Keratinocyte (primary cell): Measurements from ENCODE around the gene MSH2. TPM values are rescaled to one million over a fixed set of nuclear protein-coding genes. Genes with fewer than 3 reads are reported as not detected.

ENCODE experiments used
- DNase-seq: peaks from one replicate; pipeline ENCODE4 v3.0.0-alpha.2; 2011; ENCODE audit warnings: low read depth, missing footprints, low spot score
- FAIRE-seq: peaks from 2 replicates; lab custom pipeline; 2011; peaks lifted over from hg19 to GRCh38; lab: Jason Lieb, UNC
- H2AFZ ChIP-seq: 2 replicates; pipeline ENCODE4 v1.6.0; 2012; ENCODE audit warnings: low read length, control low read depth, inconsistent platforms; ENCODE audit not compliant: control insufficient read depth
- H3K27ac ChIP-seq: 2 replicates; pipeline ENCODE4 v1.5.1; 2011; ENCODE audit warnings: low read length; ENCODE audit not compliant: control insufficient read depth, insufficient read depth
- H3K27me3 ChIP-seq: 3 replicates; pipeline ENCODE4 v1.6.0; 2011; ENCODE audit warnings: low read length; ENCODE audit not compliant: control insufficient read depth, insufficient read depth; ENCODE audit errors: extremely low read depth
- H3K36me3 ChIP-seq, 2 experiments: 2 replicates in 1 of 2; 3 replicates in 1 of 2; pipeline ENCODE4 v1.5.1; 2011; ENCODE audit warnings: low read length in 2 of 2, mild to moderate bottlenecking in 1 of 2; ENCODE audit not compliant: control insufficient read depth in 2 of 2, insufficient read depth in 2 of 2; ENCODE audit errors: extremely low read depth in 1 of 2
- H3K4me1 ChIP-seq: 3 replicates; pipeline ENCODE4 v1.5.1; 2011; ENCODE audit warnings: low read length; ENCODE audit not compliant: control insufficient read depth, insufficient read depth; ENCODE audit errors: extremely low read depth
- H3K4me2 ChIP-seq: 3 replicates; pipeline ENCODE4 v1.6.0; 2011; ENCODE audit warnings: low read depth, low read length; ENCODE audit not compliant: control insufficient read depth, insufficient read depth; ENCODE audit errors: extremely low read depth
- H3K4me3 ChIP-seq, 3 experiments: fragments of 200-600 bp in 1 of 3; sonication (generic) in 1 of 3; 2 replicates in 2 of 3; 3 replicates in 1 of 3; pipeline ENCODE4 v1.5.1; 2011 to 2016; ENCODE audit warnings: low read length in 3 of 3, mild to moderate bottlenecking in 3 of 3, control low read depth in 2 of 3, inconsistent platforms in 1 of 3, low read depth in 1 of 3, mixed read lengths in 1 of 3, mixed run types in 1 of 3, moderate library complexity in 1 of 3; ENCODE audit not compliant: control insufficient read depth in 2 of 3, insufficient read depth in 2 of 3; ENCODE audit errors: extremely low read depth in 1 of 3
- H3K79me2 ChIP-seq: 2 replicates; pipeline ENCODE4 v1.6.0; 2012; ENCODE audit warnings: low read length; ENCODE audit not compliant: control insufficient read depth, insufficient read depth
- H3K9ac ChIP-seq: 3 replicates; pipeline ENCODE4 v1.6.0; 2011; ENCODE audit warnings: low read length; ENCODE audit not compliant: control insufficient read depth, insufficient read depth; ENCODE audit errors: extremely low read depth
- H3K9me1 ChIP-seq: 3 replicates; pipeline ENCODE4 v1.6.0; 2011; ENCODE audit warnings: low read length; ENCODE audit not compliant: control insufficient read depth, insufficient read depth; ENCODE audit errors: extremely low read depth
- H3K9me3 ChIP-seq: 2 replicates; pipeline ENCODE4 v1.5.1; 2012; ENCODE audit warnings: low read depth, low read length; ENCODE audit not compliant: control insufficient read depth
- H4K20me1 ChIP-seq: 3 replicates; pipeline ENCODE4 v1.6.0; 2011; ENCODE audit warnings: low read length; ENCODE audit not compliant: control insufficient read depth, insufficient read depth; ENCODE audit errors: extremely low read depth
- CTCF ChIP-seq, 3 experiments: IDR thresholded peaks in 1 of 3; conservative IDR thresholded peaks in 1 of 3; optimal IDR thresholded peaks in 1 of 3; 2 replicates in 2 of 3; 3 replicates in 1 of 3; pipeline versions ENCODE3 to v1.5.1; 2011; ENCODE audit warnings: low read length in 3 of 3, mild to moderate bottlenecking in 3 of 3, moderate library complexity in 2 of 3, control low read depth in 1 of 3, inconsistent platforms in 1 of 3; ENCODE audit not compliant: insufficient read depth in 2 of 3; ENCODE audit errors: extremely low read depth in 1 of 3
- EZH2 ChIP-seq: IDR thresholded peaks from one replicate; pipeline ENCODE4 v1.6.1; 2012; ENCODE audit warnings: inconsistent platforms, mild to moderate bottlenecking, low read length, moderate library complexity
- dilution Hi-C: fragments of 300-500 bp; cut with MboI; formaldehyde crosslinking; loops from one replicate; pipeline ENCODE4 v1.7.0; 2020; ENCODE audit warnings: low sequenced_read_pairs; ENCODE audit not compliant: extremely low pct_ligation_motif_present
- polyA plus RNA-seq, 5 experiments: library from polyadenylated mRNA; depleted of rRNA in 3 of 5; stranded (reverse) in 3 of 5; stranded (forward) in 1 of 5; unstranded in 1 of 5; fragments of >200 nt; gene quantifications; 1 replicate in 1 of 5; 2 replicates in 3 of 5; 3 replicates in 1 of 5; pipeline versions ENCODE4 v1.2.1 to v1.2.3, GENCODE V29; 2011 to 2012; ENCODE audit warnings: missing spikeins in 2 of 5, low read depth in 1 of 5, low replicate concordance in 1 of 5

Gene MSH2
- polyA plus RNA-seq, 1 donor (not counting 4 experiments of a cell fraction or from before 2014, with no cell fraction given), result 16.8 TPM

DNA sequence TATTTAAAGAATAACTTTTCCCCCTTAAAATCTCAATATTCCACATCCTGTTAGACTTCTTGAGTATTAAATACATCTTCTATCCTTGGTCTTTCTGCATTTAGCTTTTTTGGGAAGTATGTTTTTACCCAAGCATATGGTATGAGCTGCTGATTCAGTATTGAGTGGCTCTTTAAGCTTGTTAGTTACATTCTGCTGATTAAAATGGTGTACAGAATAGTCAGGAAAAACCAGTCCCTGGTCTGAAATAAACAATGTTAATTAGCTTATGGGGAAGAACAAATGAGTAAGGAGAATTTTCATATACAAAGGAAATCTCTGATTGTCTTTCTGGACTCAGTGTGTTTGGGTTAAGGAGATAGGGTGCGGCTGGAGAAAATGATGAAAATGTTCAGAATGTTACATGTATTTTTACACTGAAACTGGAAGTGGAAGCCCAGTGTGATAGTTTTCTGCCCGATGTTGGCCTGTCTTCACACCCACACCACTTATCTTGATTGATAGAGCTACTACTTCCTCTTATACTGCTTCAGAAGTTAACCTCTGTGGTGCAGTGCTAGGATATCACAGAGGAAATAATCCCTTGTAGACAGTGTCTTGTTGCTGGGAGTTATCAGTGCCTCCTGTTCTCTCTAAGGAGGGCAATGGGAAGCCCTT, 84.0 kb downstream of the MSH2 start:
- Histone ChIP-seq H3K4me1 (peaks cover 23% of the 10 kb centered on the region), H3K9me1 (no peaks in the 10 kb centered on the region), H3K4me2 (no peak overlapping the region), H3K9me3 (no peaks in the 10 kb centered on the region), H3K4me3 (no peak overlapping the region), H3K9ac (no peak overlapping the region), H3K27ac (no peak overlapping the region), H3K79me2 (no peaks in the 10 kb centered on the region), H3K36me3 (peaks cover 0 to 1% of the 10 kb centered on the region in 2 experiments), H3K27me3 (no peaks in the 10 kb centered on the region), H4K20me1 (no peaks in the 10 kb centered on the region), H2AFZ (no peak overlapping the region)
- DNase-seq (no peak), FAIRE-seq (no peak)
- dilution Hi-C loops, result no loop called here
- TF ChIP-seq EZH2, result no peak
- TF ChIP-seq CTCF (optimal IDR thresholded peaks at IDR 0.05 in 1 of 3, IDR thresholded peaks at IDR 0.05 in 1 of 3, conservative IDR thresholded peaks at IDR 0.05 in 1 of 3; ENCODE audit: extremely low read depth in 1 of 3, insufficient read depth in 2 of 3, low read length in 3 of 3), result no peak

GRCh38 chr2:47487498-47487875, 84.5 kb downstream of the MSH2 start:
- DNase-seq (no peak), FAIRE-seq (no peak)
- no peak overlapping the region for H3K4me2 ChIP-seq

More at GRCh38 chr2:47487498-47487875, 84.5 kb downstream of the MSH2 start:
- Histone ChIP-seq H3K79me2 (no peaks in the 10 kb centered on the region), H3K27ac (no peak overlapping the region), H3K4me3 (no peak overlapping the region), H3K9ac (no peak overlapping the region), H3K9me1 (no peaks in the 10 kb centered on the region), H2AFZ (no peak overlapping the region), H3K36me3 (peaks cover 0 to 1% of the 10 kb centered on the region in 2 experiments), H3K4me1 (peaks cover 23% of the 10 kb centered on the region), H3K27me3 (no peaks in the 10 kb centered on the region), H3K9me3 (no peaks in the 10 kb centered on the region), H4K20me1 (no peaks in the 10 kb centered on the region)
- dilution Hi-C loops, result no loop called here
- TF ChIP-seq EZH2 (no peak), CTCF (optimal IDR thresholded peaks at IDR 0.05 in 1 of 3, IDR thresholded peaks at IDR 0.05 in 1 of 3, conservative IDR thresholded peaks at IDR 0.05 in 1 of 3; ENCODE audit: extremely low read depth in 1 of 3, insufficient read depth in 2 of 3, low read length in 3 of 3) (no peak)
